HG03139 (cell line): ENCODE results near the gene PHACTR2.
"Not testable (repeated sequence)": the region's sequence is repeated elsewhere in the genome, so short reads cannot be mapped to it uniquely, and the experiment has no call there.

Source experiments
- ATAC-seq: cut with Tn5 transposase; IDR thresholded peaks from one replicate; pipeline ENCODE4 v1.9.1; 2021; ENCODE audit not compliant: unreplicated experiment

Gene PHACTR2

GRCh38 chr6:143697076-143697800, 19.5 kb downstream of the PHACTR2 start:
- ATAC-seq: no peak

- ATAC-seq: no peak
Measured at GRCh38 chr6:143698329-143698728, 20.6 kb downstream of the PHACTR2 start.

GRCh38 chr6:143698759-143699429, 21.1 kb downstream of the PHACTR2 start:
- no peak for ATAC-seq

GRCh38 chr6:143699430-143699825, 21.7 kb downstream of the PHACTR2 start:
- no peak for ATAC-seq

- no peak for ATAC-seq
Measured at GRCh38 chr6:143700684-143701348, 23.1 kb downstream of the PHACTR2 start.

DNA sequence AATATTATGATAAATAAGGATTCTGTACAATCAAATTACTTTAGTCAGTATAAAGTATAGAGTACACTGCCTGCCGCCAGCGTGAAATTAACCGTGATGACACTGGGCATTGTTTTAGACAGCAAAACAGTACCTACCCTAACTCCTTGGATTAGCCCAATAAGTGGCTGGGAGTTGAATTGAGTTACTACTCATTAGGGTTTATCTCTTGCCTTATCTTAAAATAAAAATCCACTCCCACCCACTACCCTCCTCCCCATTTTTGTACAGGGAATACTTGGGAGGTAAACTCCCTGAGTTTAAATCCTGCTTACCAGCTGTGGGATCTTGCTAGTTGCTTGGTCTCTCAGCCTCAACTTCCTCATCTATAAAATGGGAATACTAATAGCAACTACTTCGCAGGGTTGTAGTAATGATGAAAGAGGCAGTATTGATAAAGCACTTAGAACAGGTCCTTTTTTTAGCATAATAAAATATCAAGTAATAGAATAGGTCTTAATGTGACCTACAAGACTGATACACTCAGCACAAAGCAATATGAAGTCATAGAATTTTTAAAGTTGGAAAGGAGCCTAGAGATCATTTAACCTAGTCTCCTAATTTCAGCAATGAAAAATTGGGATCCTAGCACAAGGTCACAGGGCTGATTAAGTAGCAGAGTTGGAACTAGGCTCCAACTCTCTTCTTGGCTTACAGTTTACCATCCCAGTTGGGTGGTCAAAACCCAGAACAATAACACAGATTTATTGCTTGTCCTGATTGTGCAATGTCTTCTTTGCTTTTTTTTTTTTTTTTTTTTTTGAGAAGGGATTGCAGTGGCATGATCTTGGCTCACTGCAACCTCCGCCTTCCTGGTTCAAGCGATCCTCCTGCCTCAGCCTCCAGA, 23.8 kb downstream of the PHACTR2 start:
- ATAC-seq: no peak

GRCh38 chr6:143705569-143705968, 27.8 kb downstream of the PHACTR2 start:
- no peak for ATAC-seq

DNA sequence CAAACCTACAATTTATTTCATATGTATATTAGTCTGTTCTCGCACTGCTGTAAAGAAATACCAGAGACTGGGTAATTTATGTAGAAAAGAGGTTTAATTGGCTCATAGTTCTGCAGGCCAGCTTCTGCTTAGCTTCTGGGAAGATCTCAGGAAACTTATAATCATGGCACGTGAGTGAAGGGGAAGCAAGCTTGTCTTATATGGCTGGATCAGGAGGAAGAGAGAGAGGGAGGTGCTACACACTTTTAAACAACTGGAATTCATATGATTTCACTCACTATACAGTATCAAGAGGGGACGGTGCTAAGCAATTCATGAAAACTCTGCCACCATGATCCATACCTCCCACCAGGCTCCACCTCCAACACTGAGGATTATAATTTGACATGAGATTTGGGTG, 29.9 kb downstream of the PHACTR2 start:
- ATAC-seq: no peak

- ATAC-seq: no peak
Measured at GRCh38 chr6:143708889-143709288, 31.1 kb downstream of the PHACTR2 start.

DNA sequence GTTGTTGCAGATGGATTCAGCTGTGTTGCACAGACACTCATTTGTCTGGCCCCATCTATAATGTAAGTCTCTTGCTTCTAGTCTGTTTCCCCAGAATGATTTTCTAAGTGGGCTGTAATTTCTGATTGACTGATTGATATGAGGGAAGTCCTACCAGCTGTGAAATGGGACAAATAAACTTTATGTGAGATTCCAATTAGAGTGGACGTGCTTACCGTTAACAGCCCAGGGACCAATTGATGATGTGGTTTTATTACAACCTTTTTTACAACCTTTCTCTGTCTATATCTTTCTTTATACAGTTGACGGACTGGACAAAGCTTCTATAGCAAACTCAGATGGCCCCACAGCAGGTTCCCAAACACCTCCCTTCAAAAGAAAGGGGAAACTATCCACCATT, 33.9 kb downstream of the PHACTR2 start:
- ATAC-seq: no peak

DNA sequence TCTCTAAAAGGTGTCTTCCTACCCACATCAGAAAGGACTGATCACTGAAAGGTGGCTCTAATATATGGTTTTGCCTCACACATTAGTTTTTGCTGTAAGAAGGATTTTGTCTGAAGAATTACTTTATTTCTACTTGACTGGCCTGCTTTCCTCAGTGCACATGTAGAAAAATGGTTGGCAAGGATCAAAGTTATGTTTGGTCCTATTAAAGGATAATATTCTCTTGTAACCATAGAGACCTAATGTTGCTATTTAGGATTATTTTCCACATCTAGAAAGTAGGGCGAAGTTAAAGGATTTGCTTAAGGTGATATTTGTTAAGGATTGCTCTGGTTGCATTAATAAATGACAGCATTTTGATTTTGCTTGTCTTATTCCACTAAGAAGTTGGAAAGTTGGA, 40.7 kb downstream of the PHACTR2 start:
- no peak for ATAC-seq

- ATAC-seq: no peak
Measured at GRCh38 chr6:143721642-143722041, 43.9 kb downstream of the PHACTR2 start.

- no peak for ATAC-seq
Measured at GRCh38 chr6:143724876-143725275, 47.1 kb downstream of the PHACTR2 start.

GRCh38 chr6:143726015-143726647, 48.4 kb downstream of the PHACTR2 start:
- no peak for ATAC-seq

- ATAC-seq: no peak
Measured at GRCh38 chr6:143727035-143727434, 49.3 kb downstream of the PHACTR2 start.

DNA sequence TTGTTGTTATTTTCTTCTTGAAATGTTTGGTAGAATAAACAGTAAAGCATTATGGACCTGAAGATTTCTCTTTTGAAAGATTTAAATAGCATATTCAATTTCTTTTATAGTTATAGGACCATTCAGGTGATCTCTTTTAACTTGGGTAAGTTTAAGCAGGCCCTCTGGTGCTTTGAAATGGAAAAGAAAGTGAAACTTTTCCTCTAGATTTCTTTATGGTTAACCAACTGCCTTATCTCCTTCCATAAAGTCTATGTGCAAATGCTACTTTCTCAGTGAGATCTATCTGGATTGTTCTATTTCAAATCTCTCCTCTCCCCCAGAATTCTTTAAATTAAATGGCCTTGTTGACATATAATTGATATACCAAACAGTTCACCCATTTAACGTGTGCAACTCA, 54.0 kb downstream of the PHACTR2 start:
- ATAC-seq: no peak

DNA sequence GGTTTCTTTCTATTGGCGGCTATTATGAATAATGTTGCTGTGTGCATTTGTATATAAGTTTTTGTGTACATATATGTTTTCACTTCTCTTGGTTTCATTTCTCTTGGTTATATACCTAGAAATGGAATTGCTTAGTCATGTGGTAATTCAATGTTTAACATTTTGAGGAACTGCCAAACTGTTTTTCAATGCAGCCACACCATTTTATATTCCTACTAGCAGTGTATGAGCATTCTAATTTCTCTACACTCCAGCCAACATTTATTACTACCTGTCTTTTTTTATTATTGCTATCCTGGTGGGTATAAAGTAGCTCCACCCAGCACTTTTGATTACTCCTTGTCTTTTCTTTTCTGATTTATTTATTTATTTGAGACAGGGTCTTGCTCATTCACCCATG, 54.8 kb downstream of the PHACTR2 start:
- ATAC-seq: no peak

DNA sequence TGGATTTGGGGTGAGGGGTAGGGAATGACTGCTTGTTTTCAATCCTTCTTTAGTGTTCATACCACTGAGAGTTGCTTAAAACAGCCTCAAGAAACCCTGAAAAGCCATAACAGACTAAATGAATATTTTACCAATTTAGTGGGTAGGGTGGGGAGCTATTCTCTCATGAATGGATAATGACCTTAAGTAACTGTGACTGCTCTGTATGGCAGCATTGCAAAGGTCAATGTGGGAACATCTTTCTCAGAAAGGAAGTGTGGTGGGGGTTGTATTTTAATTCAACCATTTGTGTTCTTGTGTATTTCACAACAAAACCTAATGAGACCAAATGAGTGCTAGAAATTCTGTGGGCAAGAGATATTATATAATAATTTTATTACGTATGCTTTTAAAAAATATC, 55.7 kb downstream of the PHACTR2 start:
- ATAC-seq: no peak

DNA sequence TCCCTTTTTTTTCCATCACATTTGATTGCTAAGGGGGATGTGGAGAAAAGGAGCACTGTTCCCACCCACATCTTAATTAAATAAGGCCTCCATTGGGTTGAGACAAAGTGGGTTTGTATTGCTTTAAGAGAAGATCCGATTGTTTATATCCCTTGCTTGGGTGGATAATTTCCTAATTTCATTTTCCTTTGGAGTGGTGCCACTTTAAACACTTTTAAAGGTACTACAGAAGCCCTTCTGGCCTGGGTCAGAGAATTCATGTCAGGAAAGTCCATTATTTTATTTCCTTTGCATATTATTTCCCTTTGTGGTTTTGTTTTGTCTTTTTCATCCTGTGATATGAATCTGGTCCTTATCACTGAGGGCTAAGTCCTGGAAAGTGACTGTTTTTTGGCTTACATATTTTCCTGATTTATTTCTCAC, 56.9 kb downstream of the PHACTR2 start:
- no peak for ATAC-seq

GRCh38 chr6:143738072-143738690, 60.4 kb downstream of the PHACTR2 start:
- not testable (repeated sequence) for ATAC-seq
